Stomach (tissue), 4 donors: ENCODE data around the gene PBX2.

Experiments used
- POLR2A ChIP-seq, 4 donors: fragments of 450-650 bp; IDR thresholded peaks; one replicate each; pipeline ENCODE4 v1.6.1; 2016; ENCODE audit warnings: antibody characterized with exemption in 4 of 4, control low read depth in 2 of 4, mild to moderate bottlenecking in 1 of 4, moderate library complexity in 1 of 4
- POLR2AphosphoS5 ChIP-seq, 3 donors: sonication (generic); formaldehyde crosslinking; IDR thresholded peaks; one replicate each; pipeline ENCODE4 v1.6.1; 2016; ENCODE audit warnings: antibody characterized with exemption in 3 of 3
- TF ChIP-seq, protein P1 (sequence below), 7 experiments: fragments of 450-650 bp in 4 of 7; fragments of 200-600 bp in 3 of 7; sonication (generic) in 3 of 7; IDR thresholded peaks; one replicate each; pipeline ENCODE4 v1.5.1; 2016 to 2019; ENCODE audit warnings: antibody characterized with exemption in 7 of 7, control low read depth in 2 of 7, mild to moderate bottlenecking in 1 of 7

DNA sequence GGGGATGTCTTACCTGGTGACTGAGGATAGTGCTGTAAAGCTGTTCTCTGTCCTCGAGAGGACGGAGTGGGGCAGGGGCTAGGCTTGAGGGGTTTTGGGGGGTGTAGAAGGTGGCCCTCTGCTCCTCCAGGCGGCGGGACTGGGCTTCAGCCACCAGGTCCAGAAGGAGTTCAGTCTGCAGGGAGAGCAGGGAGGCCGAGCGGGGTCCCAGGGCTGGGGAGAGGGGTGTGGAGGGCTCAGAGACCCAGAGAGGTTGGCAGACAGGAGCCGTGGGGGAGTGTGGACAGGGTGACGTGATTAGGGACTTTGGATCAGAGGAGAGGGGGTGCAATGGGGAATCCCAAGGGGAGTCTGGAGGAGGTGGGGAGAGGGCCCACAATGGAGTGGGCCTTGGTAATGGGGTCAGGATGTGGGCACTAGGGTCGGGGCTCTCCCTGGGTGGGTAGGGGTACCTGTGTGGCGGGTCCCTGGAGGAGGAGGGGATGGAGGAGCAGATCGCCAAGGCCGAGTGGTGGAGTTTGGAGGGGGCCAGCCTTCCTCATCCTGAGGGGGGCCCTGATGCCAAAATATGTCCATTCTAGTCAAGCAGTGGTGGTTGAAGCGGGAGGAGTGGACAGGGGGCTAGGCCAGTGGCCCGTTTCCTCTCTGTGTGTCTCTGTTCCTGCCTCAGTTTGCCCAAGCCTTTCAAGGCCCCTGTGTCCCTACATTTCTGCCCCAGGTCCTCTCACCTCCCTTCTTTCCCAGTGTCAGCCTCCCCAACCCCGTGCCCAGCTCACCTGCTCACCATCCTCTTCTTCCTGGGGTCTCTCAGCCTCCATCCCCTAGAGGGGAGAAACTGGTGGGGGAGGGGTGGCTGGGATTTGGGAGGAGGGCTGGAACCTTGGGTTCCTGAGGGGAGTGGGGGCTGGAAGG is 1.9 kb upstream of the PBX2 start:
- TF ChIP-seq POLR2A (IDR thresholded peaks at IDR 0.05) (no peak), POLR2AphosphoS5 (IDR thresholded peaks at IDR 0.05) (no peak)
- TF ChIP-seq, protein P1, sequence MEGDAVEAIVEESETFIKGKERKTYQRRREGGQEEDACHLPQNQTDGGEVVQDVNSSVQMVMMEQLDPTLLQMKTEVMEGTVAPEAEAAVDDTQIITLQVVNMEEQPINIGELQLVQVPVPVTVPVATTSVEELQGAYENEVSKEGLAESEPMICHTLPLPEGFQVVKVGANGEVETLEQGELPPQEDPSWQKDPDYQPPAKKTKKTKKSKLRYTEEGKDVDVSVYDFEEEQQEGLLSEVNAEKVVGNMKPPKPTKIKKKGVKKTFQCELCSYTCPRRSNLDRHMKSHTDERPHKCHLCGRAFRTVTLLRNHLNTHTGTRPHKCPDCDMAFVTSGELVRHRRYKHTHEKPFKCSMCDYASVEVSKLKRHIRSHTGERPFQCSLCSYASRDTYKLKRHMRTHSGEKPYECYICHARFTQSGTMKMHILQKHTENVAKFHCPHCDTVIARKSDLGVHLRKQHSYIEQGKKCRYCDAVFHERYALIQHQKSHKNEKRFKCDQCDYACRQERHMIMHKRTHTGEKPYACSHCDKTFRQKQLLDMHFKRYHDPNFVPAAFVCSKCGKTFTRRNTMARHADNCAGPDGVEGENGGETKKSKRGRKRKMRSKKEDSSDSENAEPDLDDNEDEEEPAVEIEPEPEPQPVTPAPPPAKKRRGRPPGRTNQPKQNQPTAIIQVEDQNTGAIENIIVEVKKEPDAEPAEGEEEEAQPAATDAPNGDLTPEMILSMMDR (IDR thresholded peaks at IDR 0.05), result no peak
